HL-60 (cell line): ENCODE results near the gene OR10K2.
"Not testable (repeated sequence)": the region's sequence is repeated elsewhere in the genome, so short reads cannot be mapped to it uniquely, and the experiment has no call there.

Source experiments
- DNase-seq, 2 experiments: peaks; one replicate each; pipeline ENCODE4 v3.0.0-alpha.2; 2010 to 2020; ENCODE audit warnings: low read depth in 1 of 2, low spot score in 1 of 2
- H3K27ac ChIP-seq: fragments of 250-450 bp; sonication (Bioruptor Pico); replicated peaks from 2 replicates; pipeline ENCODE4 v1.5.1; 2020; ENCODE audit warnings: mild to moderate bottlenecking, moderate library complexity
- H3K27me3 ChIP-seq: fragments of 250-450 bp; sonication (Bioruptor Pico); 2 replicates; pipeline ENCODE4 v1.5.1; 2021; ENCODE audit warnings: mild to moderate bottlenecking, moderate library complexity; ENCODE audit not compliant: insufficient read depth, poor library complexity, severe bottlenecking
- H3K4me3 ChIP-seq: replicated peaks from 2 replicates; pipeline ENCODE4 v1.5.1; 2011; ENCODE audit warnings: mild to moderate bottlenecking, control low read depth, low read length; ENCODE audit not compliant: insufficient read depth
- GABPA ChIP-seq: IDR thresholded peaks from 2 replicates; pipeline ENCODE4 v1.6.1; 2012; ENCODE audit warnings: low read depth
- POLR2AphosphoS5 ChIP-seq: IDR thresholded peaks from 2 replicates; pipeline ENCODE4 v1.6.1; 2012; ENCODE audit warnings: low read depth
- REST ChIP-seq: IDR thresholded peaks from 2 replicates; pipeline ENCODE4 v1.6.1; 2012; ENCODE audit warnings: low read depth; ENCODE audit not compliant: insufficient replicate concordance
- SPI1 ChIP-seq: IDR thresholded peaks from 2 replicates; pipeline ENCODE4 v1.6.1; 2012; ENCODE audit warnings: low read depth, mild to moderate bottlenecking, borderline replicate concordance
- TF ChIP-seq, protein P1 (sequence below): IDR thresholded peaks from one replicate; pipeline ENCODE4 v1.5.1; 2011; ENCODE audit warnings: low read length, control low read depth, inconsistent platforms; ENCODE audit not compliant: insufficient read depth

OR10K2 gene

GRCh38 chr1:158445376-158445775 is 19.3 kb upstream of the OR10K2 start:
- TF ChIP-seq SPI1 (no peak), POLR2AphosphoS5 (no peak), REST (no peak), GABPA (no peak)
- TF ChIP-seq, protein P1, sequence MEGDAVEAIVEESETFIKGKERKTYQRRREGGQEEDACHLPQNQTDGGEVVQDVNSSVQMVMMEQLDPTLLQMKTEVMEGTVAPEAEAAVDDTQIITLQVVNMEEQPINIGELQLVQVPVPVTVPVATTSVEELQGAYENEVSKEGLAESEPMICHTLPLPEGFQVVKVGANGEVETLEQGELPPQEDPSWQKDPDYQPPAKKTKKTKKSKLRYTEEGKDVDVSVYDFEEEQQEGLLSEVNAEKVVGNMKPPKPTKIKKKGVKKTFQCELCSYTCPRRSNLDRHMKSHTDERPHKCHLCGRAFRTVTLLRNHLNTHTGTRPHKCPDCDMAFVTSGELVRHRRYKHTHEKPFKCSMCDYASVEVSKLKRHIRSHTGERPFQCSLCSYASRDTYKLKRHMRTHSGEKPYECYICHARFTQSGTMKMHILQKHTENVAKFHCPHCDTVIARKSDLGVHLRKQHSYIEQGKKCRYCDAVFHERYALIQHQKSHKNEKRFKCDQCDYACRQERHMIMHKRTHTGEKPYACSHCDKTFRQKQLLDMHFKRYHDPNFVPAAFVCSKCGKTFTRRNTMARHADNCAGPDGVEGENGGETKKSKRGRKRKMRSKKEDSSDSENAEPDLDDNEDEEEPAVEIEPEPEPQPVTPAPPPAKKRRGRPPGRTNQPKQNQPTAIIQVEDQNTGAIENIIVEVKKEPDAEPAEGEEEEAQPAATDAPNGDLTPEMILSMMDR, result no peak
- no peaks in the 10 kb centered on the region for H3K27me3 ChIP-seq
- H3K27ac ChIP-seq, result no peak overlapping the region
- no peak overlapping the region for H3K4me3 ChIP-seq
- DNase-seq, result no peak

- Histone ChIP-seq H3K4me3 (no peak overlapping the region), H3K27ac (no peak overlapping the region; the same call in 1 of the 2 replicates), H3K27me3 (no peaks in the 10 kb centered on the region)
- DNase-seq, result peak in 1 of 2 experiments; percentile 51
- TF ChIP-seq REST (no peak), SPI1 (peak; percentile 45)
These were observed 8.7 kb upstream of the OR10K2 start for GRCh38 chr1:158434741-158435140.

DNA sequence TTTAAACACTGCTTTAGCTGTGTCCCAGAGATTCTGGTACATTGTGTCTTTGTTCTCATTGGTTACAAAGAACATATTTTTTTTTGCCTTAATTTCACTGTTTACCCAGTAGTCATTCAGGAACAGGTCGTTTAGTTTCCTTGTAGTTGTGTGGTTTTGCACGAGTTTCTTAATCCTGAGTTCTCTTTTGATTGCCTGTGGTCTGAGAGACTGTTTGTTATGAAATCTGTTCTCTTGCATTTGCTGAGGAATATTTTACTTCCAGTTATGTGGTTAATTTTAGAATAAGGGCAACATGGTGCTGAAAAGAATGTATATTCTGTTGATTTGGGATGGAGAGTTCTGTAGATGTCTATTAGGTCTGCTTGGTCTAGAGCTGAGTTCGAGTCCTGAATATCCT is 4.1 kb upstream of the OR10K2 start:
- not testable (repeated sequence) for H3K27me3 ChIP-seq, H3K4me3 ChIP-seq
- TF ChIP-seq REST (peak; percentile 53), POLR2AphosphoS5 (peak; percentile 51; the same call in 1 of the 2 replicates), SPI1 (peak; percentile 10; the same call in 1 of the 2 replicates)
- H3K27ac ChIP-seq, result peak overlapping the region; percentile 65
- DNase-seq, result peak; percentile 10 to 74

GRCh38 chr1:158425027-158425426 is 1.0 kb downstream of the OR10K2 start:
- TF ChIP-seq GABPA (no peak), SPI1 (no peak), POLR2AphosphoS5 (no peak), REST (no peak)
- TF ChIP-seq, protein P1, result no peak
- no peaks in the 10 kb centered on the region for H3K27me3 ChIP-seq
- peak; percentile 12 to 48 for DNase-seq

More at GRCh38 chr1:158425027-158425426, 1.0 kb downstream of the OR10K2 start:
- Histone ChIP-seq H3K4me3 (no peak overlapping the region), H3K27ac (no peak overlapping the region; the same call in 1 of the 2 replicates)
